Measurements from ENCODE around the gene MESP1.

The MESP1 gene

DNA sequence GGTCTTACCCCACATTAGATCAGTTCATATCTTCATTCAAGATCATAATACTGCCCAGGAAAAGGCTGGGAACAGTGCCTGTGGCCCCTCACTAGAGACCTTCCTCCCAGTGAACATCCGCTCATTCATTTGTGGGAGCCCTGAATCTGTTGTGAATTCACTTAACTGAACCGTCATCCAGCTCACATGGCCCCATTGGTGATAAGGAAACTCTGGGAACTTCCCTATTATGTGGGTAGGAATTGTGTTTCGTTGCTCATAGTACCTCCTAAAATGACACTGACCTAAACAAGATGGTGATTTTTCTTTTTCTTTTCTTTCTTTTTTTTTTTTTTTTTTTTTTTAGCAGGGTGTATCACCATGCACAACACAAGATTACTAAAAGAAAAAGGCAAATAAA, 18.3 kb upstream of the MESP1 start (continued):
- no peak for TF ChIP-seq ZNF510 (tag by site-specific recombination; IDR thresholded peaks at IDR 0.05; ENCODE audit: insufficient replicate concordance)
- TF ChIP-seq OVOL3 (tag by site-specific recombination; IDR thresholded peaks at IDR 0.05): no peak
- TF ChIP-seq ZNF248 (tag by site-specific recombination; IDR thresholded peaks at IDR 0.05): no peak
- TF ChIP-seq ZNF843 (tag by site-specific recombination; IDR thresholded peaks at IDR 0.05): no peak
- TF ChIP-seq ZNF324 (tag by site-specific recombination; IDR thresholded peaks at IDR 0.05): no peak
- no peak for TF ChIP-seq ZNF133 (tag by site-specific recombination; IDR thresholded peaks at IDR 0.05)
- TF ChIP-seq ZBTB6 (tag by site-specific recombination; IDR thresholded peaks at IDR 0.05): no peak

DNA sequence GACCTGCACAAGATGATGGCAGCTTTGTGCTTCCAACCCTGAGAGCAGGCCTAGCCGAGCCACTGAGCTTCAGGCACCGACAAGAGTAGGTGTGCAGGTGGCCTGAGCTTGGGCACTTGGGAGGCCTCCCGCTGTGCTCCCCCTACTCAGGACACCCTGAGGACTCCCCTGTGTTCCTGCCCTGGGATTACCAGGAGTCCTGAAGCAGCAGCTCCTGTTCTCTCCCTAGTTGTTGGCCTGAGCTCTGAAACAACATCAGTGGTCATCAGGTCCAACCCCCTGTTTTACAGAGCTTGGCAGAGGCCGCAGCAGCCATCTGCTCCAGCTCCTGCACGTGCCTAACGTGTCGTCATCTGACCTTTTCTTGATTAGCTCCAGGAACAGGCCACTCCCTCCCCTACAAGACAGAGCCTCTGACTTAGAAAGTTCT, 17.0 kb upstream of the MESP1 start:
- POLR2A ChIA-PET: no interaction called here
- no peaks in the 10 kb centered on the region for H3K36me3 ChIP-seq (ENCODE audit: control insufficient read depth in 2 of 2, insufficient read depth in 1 of 2, low read length in 2 of 2)
- TF ChIP-seq ZNF621 (tag by site-specific recombination; IDR thresholded peaks at IDR 0.05) (no peak), ZNF600 (tag by site-specific recombination; IDR thresholded peaks at IDR 0.05) (peak; percentile 46; the same call in 1 of the 2 replicates)
- CTCF ChIA-PET: interaction anchor here (1.1 to 1.8 kb wide), 3 partner anchors 12 to 203 kb away, joined by 3 to 8 read pairs (median 3); no protein-coding TSS in a partner anchor
- no peak overlapping the region for H3K27ac ChIP-seq (ENCODE audit: extremely low read depth, low read depth, low read length)
- H3K4me3 ChIP-seq (ENCODE audit: low read depth, low read length): no peak overlapping the region
- H3K9me3 ChIP-seq (ENCODE audit: control insufficient read depth, insufficient read depth, low read depth, low read length): no peaks in the 10 kb centered on the region
- no peaks in the 10 kb centered on the region for H3K4me1 ChIP-seq (ENCODE audit: control insufficient read depth, insufficient read depth, low read length)

GRCh38 chr15:89767411-89767915, 16.4 kb upstream of the MESP1 start:
- CTCF ChIA-PET: interaction anchor here (1.8 kb wide), 1 partner anchor 107 kb away, joined by 8 read pairs; no protein-coding TSS in a partner anchor
- Histone ChIP-seq H3K9me3 (ENCODE audit: control insufficient read depth, insufficient read depth, low read depth, low read length) (no peaks in the 10 kb centered on the region), H3K4me1 (ENCODE audit: control insufficient read depth, insufficient read depth, low read length) (no peaks in the 10 kb centered on the region), H3K4me3 (ENCODE audit: low read depth, low read length) (no peak overlapping the region), H3K36me3 (ENCODE audit: control insufficient read depth in 2 of 2, insufficient read depth in 1 of 2, low read length in 2 of 2) (no peaks in the 10 kb centered on the region), H3K27ac (ENCODE audit: extremely low read depth, low read depth, low read length) (no peak overlapping the region)
- POLR2A ChIA-PET: no interaction called here
- TF ChIP-seq GLIS1 (tag by site-specific recombination; IDR thresholded peaks at IDR 0.05) (peak; percentile 71), ZNF280C (tag by site-specific recombination; IDR thresholded peaks at IDR 0.05) (no peak)

GRCh38 chr15:89766357-89767311, 15.6 kb upstream of the MESP1 start:
- Histone ChIP-seq H3K4me3 (ENCODE audit: low read depth, low read length) (no peak overlapping the region), H3K4me1 (ENCODE audit: control insufficient read depth, insufficient read depth, low read length) (no peaks in the 10 kb centered on the region), H3K9me3 (ENCODE audit: control insufficient read depth, insufficient read depth, low read depth, low read length) (no peaks in the 10 kb centered on the region), H3K36me3 (ENCODE audit: control insufficient read depth in 2 of 2, insufficient read depth in 1 of 2, low read length in 2 of 2) (no peaks in the 10 kb centered on the region), H3K27ac (ENCODE audit: extremely low read depth, low read depth, low read length) (no peak overlapping the region)
- TF ChIP-seq ZNF600 (tag by site-specific recombination; IDR thresholded peaks at IDR 0.05) (peak; percentile 47; the same call in 1 of the 2 replicates), KLF10 (tag by site-specific recombination; IDR thresholded peaks at IDR 0.05) (no peak)
- ChIA-PET CTCF (interaction anchor here (17.0 kb wide), 1 partner anchor 109 kb away, joined by 344 read pairs; no protein-coding TSS in a partner anchor), POLR2A (interaction anchor here (0.5 to 0.6 kb wide), 2 partner anchors 122 to 311 kb away, joined by 3 read pairs; no protein-coding TSS in a partner anchor)
